ENCODE data around the gene SYTL5.

SYTL5 gene

GRCh38 chrX:38028300-38028699 lies 21.9 kb downstream of the SYTL5 start:
- DNase-seq = no peak

GRCh38 chrX:38036466-38036865 lies 30.1 kb downstream of the SYTL5 start:
- no peak for DNase-seq

DNA sequence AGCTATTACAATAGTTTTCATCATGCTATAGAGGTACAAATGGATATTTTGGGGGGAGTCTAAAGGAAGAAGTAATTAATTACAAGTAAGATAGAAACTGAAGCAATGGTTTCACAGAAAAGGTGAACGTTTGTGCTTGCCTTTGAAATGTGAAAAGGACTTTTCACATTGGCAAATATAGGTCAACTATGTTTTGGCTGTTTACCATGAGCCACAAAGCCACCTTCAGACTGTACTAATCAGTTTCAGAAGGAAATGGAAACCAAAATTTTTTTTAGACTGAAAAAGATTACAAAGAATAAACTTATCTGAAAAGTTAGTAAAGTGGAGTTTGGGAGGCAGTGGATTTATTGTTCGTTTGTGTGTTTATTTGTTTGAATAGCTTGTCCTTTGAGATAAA lies 32.1 kb downstream of the SYTL5 start:
- no peak for DNase-seq

DNA sequence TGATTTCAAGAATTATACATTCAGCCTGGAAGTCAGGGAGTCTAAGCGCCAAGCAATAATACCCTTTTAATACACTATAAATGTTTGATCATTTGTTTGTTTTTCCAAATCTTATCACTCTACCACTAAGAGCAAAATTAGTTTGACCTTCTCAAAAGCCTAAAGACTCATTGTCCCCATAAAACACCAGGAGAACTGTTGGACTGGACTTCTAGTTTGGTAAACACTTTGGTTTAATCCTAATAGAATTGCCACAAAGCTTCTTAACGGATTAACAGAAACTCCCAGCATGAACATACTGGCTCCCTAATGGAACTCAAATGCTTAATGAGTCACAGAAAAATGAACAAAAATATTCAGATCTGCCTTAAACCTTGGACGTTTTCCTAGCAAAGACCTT lies 34.9 kb downstream of the SYTL5 start:
- DNase-seq = no peak

DNA sequence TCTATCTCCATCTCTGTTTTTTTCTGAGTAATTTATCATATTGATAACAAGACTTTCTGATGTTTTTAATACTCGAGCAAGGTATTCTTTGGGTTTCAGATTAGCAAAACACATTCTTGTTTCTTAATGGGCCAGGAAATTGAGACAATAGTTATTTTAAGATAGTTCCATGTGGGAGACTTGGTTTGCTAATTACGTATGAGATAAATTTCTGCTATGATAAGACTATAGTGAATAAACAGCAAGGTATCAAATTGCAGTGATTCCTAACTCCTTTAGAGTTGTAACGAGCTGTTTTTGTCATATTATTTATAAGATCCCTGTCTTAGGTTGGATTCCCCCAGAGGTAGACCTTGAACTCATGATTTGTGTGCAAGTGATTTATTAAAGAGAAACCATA lies 38.3 kb downstream of the SYTL5 start:
- DNase-seq = no peak

GRCh38 chrX:38045538-38046096 lies 39.3 kb downstream of the SYTL5 start:
- no peak for DNase-seq

- DNase-seq = no peak
Observed at GRCh38 chrX:38048886-38049285, 42.5 kb downstream of the SYTL5 start.

- DNase-seq = no peak
Observed at GRCh38 chrX:38050806-38051205, 44.5 kb downstream of the SYTL5 start.

GRCh38 chrX:38052096-38052495 lies 45.7 kb downstream of the SYTL5 start:
- DNase-seq = no peak

- no peak for DNase-seq
Observed at GRCh38 chrX:38055170-38055847, 49.0 kb downstream of the SYTL5 start.

- no peak for DNase-seq
Observed at GRCh38 chrX:38060331-38060878, 54.1 kb downstream of the SYTL5 start.

GRCh38 chrX:38061335-38061734 lies 55.0 kb downstream of the SYTL5 start:
- DNase-seq = no peak

DNA sequence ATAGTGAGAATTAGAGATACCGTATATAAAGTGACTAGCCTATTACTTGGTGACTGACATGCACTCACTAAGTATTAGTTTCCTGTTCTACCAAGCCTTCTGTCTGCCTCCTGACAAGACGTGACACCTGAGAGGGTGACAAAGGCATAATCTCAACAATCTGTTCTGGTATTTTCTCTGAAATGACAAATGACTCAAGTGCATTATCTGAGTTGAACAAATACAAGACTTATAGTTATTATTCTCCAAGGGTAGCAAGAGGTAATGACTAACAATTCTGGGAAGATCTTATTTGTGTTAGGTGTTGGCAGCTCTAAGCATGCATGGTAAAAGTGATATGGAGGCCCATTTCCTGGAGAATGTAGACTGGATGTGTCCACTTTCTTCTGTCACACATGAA lies 60.6 kb downstream of the SYTL5 start:
- no peak for DNase-seq

DNA sequence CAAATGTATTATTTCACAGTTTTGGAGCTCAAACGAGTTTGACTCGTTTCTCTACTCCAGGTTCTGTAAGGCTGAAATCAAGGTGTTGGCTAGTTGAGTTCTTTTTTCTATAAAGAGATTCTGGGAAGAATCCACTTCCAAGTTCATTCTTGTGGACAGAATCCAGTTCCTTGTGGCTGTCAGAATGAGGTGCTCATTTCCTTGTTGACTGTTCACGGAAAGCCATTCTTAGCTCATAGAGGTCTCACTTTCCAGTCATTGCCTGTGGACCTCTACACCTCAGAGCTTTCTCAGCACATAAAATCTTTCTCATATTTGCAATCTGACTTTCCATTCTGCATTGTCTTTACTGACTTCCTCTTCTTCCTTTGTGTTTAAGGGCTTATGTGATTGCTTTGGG lies 62.9 kb downstream of the SYTL5 start:
- no peak for DNase-seq

DNA sequence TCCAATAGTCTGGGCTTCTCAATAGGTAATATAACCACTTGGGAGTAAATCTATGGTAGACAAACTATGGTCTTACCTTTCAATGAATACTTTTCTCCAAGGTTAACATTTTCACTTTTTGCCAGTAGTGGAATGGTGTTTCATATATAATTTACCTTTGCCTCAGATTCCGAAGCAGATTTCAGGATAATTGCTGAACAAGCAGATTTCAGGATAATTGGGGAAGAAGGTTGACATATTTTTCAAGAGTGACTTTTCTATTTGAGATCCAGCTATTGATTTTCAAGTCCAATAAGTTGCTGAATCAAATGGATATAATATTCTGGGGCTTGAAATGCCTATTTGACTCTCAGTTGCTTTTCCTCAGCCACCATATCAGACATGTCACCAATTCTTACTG lies 63.6 kb downstream of the SYTL5 start:
- no peak for DNase-seq

DNA sequence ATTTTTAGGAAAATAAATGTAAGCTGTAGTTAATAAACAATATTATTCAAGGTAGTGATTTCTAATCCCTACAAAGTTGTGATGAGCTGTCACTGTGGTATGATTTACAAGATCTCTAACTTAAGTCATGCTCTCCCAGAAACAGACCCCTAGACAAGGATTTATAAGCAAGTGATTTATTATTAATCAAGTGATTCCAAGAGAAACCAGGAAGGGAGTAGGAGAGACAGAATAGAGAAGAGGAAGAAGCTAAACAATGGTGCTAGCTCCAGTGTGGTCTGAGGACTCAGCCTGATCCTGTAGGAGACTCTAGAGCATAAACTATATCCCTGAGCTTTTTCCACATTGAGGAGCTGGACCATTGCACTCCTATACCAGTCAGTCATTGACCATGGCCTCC lies 73.1 kb downstream of the SYTL5 start:
- no peak for DNase-seq

GRCh38 chrX:38080808-38081207 lies 74.5 kb downstream of the SYTL5 start:
- peak; percentile 6 for DNase-seq

DNA sequence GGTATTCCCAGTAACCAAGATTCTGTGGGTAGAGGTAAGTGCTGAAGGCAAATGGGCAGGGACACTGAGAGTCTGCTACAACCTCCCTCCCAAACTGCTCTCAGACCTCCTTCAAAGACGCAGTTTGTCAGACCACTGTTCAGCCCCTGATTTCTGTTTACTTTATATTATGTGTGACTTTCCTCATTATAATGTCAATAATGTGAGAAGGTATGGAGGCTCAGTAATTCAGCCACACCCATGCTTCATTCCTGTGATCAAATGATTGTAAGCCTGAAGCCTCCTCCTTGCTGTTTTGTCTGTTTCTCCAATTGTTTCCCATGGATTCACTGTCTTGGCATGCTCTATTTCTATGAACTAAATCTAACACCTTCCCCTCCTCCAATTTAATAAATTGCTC lies 75.6 kb downstream of the SYTL5 start:
- DNase-seq = no peak

DNA sequence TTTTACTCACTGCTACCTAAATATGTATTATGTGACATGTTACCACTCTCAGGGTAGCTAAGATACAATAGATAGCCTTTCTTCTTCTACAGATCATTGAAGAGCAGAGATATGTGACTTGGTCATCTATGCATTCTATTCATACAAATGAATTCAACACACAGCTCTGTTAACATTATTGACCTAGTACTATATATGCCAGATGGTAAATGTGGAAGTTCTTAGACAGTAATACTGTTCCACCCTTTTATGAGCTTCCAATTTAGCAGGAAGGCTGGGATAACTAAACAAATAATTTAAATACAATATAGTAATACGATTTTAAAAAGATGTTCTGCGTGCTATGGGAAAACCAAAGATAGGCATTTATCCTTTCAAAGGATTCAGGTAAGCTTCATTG lies 76.0 kb downstream of the SYTL5 start:
- DNase-seq = no peak

- no peak for DNase-seq
Observed at GRCh38 chrX:38085813-38086212, 79.5 kb downstream of the SYTL5 start.

- no peak for DNase-seq
Observed at GRCh38 chrX:38086451-38087215, 80.3 kb downstream of the SYTL5 start.

DNA sequence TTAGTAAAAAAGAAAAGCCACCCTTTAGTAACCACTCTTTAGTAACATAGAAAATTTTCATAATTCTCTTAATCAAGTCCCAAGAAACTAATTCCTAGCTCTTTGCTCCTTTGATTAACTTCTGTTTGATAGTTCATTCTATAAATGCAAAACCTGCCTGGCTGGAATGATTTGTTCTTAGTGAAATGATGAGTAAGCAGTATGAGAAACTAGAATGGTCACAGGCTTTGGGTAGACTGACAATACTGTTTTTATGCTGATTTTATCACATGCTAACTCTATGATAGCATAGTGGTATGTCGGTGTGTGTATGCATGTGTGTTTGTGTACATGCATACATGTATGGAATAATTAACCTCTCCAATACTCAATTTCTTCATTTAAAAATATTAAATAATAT lies 81.2 kb downstream of the SYTL5 start:
- DNase-seq = no peak

GRCh38 chrX:38089173-38089982 lies 83.0 kb downstream of the SYTL5 start:
- DNase-seq = no peak
